NAMALWA (cell line): ENCODE results near the gene SUCLG2.
A peak's percentile ranks its signal among the peaks of the same experiment; 100 is the strongest.

Experiments used
- DNase-seq: peaks from one replicate; pipeline ENCODE4 v3.0.0-alpha.2; 2015; ENCODE audit warnings: low spot score

Gene SUCLG2

DNA sequence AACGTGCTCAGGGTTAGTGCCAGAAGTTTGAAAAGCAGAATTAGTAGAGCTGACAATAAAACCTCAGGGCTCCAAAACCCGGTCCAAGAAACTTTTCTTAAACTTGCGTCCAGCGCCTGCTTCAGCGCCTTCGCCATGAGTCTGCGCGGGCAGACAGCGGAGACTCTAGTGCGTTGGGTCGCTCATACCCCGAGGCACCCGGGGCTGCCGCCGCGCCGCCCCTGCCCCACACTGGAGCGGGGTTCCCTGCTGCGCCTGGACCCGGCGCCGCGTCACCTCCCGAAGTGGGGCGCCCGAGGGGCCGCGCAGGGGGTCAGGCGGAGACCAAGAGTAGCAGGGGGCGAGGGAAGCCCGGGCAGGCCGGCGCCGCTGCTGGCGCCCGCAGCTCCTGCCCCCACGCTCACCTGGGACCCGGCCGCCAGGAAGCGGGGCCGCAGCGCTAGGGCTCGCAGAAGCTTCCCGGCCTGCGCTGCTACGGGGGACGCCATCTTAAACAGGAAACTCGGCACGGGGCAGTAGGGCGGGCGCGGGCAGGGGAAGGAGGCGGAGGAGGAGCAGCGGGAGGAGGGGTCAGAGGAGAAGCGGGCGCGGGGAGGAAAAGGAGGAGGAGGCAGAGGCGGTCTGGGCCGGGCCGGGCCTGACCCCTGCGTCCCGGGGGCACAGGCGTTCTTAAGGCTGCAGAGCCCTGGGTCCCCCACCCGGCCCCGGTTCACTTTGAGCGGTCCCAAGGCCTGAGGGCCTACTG lies at the start of gene SUCLG2:
SUCLG2 (minus strand) TSS at position 514 of the 745 bp plus-strand sequence; CDS start at position 488, 26 bp downstream.
- peak; percentile 63 for DNase-seq

DNA sequence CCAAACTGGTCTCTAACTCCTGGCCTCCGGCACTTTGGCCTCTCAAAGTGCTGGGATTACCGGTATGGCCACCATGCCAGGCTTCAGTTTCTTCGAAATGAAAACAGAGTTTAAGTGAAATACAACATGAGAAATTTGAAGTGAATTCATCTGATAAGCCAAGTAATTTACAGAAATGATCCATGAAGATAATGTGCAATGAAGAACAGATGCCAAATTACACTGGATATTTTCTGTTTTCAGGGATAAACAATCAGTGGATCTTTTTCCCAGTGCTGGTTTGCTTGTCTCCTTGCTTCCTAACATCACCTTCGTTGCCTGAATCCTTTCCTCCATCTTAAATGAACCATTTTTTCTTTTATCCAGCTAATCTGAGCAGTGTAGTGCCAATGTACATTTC lies 46.2 kb upstream of the SUCLG2 start:
- no peak for DNase-seq

DNA sequence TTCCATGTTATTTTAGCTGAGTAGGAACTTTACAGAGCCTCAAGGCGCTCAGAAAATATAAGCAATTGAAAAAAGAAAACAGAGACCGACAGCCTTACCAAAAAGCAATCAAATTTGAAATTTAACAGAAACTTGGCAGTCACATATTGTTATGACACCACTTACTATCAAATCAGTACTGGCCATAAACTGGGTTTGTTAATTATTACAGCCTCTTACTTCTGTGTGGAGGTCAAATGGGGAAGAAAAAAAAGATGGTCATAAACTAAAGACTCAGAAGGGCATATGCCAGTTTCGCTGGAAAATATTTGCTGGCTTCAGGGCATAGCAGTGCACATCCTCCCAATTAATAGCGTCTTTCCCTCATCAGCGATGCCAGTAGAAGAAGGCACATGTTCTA lies 45.5 kb upstream of the SUCLG2 start:
- no peak for DNase-seq

DNA sequence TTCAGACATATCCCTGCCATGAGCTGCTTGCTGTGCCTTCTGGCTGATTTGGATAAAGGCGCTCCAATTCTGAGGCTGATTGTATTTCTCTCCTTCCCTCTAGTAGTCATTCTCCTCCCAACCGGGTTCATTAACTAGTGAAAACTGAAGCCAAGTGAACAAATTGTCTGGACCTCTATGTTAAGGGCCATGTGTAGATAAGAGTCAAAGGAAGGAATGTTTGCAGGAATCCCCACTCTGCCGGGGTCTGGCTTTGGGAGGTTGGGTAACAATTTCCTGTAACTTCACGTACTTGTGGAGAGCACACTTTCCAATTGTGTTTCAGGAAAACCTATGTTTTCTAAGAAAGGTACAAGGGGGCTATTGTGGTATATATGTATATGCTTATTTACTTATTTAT lies 38.2 kb upstream of the SUCLG2 start:
- no peak for DNase-seq

GRCh38 chr3:67691926-67692325 lies 37.5 kb upstream of the SUCLG2 start:
- no peak for DNase-seq

- no peak for DNase-seq
Observed at GRCh38 chr3:67691207-67691606, 36.8 kb upstream of the SUCLG2 start.

DNA sequence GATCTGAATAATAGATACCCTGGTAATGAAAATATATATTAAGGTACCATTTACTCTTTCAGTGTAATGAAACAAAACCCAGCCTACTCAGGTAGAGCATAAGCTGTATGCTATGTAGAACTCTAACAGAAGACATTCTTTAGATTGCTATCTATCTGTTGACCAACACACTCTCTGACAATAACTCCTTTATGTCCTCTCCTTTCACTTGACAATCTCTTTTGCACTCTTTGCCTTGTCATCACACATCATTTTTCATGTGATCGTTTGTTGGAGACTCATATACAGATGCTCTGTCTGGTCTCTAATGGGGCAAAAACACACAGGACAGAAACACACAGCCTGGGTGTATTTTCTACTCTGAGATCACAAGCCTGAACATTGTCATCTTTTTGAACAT lies 35.4 kb upstream of the SUCLG2 start:
- DNase-seq, result no peak

DNA sequence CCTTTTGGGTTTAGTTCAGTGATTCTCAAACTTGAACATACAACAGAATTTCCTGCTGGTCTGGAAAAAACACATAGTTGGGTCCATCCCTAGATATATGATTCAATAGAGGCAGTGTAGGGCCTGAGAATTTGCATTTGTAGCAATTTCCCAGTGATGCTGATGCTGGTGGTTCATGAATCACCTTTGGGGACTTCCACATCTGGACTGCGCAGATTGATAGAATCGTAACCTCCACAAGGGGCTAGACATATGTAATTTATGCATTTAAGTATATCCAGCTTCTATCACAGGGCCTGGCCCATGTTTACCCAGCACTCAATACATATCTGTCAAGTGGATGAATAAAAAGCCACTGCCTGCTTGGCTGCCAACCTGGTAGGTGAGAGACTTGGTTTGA lies 33.8 kb upstream of the SUCLG2 start:
- DNase-seq, result no peak

DNA sequence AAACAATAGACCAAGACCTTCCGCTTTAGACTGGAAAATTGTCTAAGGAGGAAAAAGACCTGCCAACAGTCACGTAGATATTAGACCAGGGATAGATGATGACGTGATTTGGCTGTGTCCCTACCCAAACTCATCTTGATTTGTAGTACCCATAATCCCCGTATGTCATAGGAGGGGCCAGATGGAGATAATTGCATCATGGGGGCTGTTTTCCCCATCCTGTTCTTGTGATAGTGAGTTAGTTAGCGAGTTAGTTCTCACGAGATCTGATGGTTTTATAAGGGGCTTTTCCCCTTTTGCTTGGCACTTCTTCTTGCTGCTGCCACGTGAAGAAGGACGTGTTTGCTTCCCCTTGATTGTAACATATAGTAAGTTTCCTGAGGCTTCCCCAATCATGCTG lies 31.7 kb upstream of the SUCLG2 start:
- DNase-seq, result peak; percentile 1

DNA sequence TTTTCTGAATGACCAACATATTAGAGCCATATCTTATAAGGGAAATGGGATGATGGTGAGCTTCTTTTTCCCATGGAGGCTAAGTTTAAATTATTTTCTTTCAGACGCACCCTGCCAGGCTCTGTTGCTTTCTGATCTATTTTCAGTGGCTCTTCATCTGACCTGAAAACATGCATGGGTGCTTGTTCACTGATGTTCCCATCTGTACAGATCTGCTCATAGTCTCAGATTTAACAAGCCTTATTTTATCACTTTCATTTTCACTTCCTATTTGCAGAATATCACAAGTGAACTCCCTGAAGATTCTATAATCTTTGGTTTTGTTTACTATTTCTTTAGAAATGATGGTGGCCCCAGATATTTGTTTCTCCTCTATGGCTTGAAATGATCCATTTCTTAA lies 31.1 kb upstream of the SUCLG2 start:
- DNase-seq, result peak; percentile 56

- no peak for DNase-seq
Observed at GRCh38 chr3:67684211-67684610, 29.8 kb upstream of the SUCLG2 start.

GRCh38 chr3:67683522-67683921 lies 29.1 kb upstream of the SUCLG2 start:
- DNase-seq, result no peak

- no peak for DNase-seq
Observed at GRCh38 chr3:67678665-67679064, 24.3 kb upstream of the SUCLG2 start.

GRCh38 chr3:67674055-67674454 lies 19.6 kb upstream of the SUCLG2 start:
- no peak for DNase-seq

- no peak for DNase-seq
Observed at GRCh38 chr3:67662733-67663132, 8.3 kb upstream of the SUCLG2 start.

- DNase-seq, result no peak
Observed at GRCh38 chr3:67661089-67661488, 6.7 kb upstream of the SUCLG2 start.

DNA sequence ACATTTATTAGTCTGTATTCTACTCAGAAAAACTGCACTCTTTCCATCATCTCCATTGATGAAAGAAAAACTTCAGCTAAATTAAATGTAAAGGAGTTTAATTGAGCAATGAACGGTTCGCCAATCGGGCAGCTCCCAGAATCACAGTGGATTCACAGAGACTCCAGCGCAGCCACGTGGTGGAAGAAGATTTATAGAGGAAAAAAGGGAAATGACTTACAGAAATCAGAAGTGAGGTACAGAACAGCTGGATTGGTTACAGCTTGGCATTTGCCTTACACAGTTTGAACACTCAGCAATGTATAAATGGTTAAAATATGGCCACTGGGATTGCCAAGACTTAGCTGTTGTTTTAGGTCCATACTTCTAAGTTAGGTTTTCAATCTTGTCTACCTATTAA lies 2.8 kb upstream of the SUCLG2 start:
- DNase-seq, result no peak

- DNase-seq, result no peak
Observed at GRCh38 chr3:67656614-67657013, 2.2 kb upstream of the SUCLG2 start.

GRCh38 chr3:67655364-67656121 lies 1.1 kb upstream of the SUCLG2 start:
- peak; percentile 15 for DNase-seq

DNA sequence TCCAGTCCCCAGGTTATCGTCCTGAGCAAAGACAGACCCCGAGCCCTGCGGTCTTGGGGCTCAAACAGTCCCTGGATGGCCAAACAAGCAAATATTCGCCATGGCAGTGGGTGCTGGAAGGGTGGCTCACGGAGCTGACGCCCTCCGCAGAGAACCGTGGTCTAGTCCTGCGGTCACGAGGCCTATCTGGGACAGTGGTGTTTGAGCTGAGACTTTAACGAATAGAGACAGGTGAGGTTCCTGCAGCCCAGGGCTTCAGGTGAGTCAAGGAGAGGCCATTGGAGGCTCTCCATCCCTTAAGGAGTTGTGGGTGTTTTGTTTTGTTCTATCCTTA lies 399 bp upstream of the SUCLG2 start:
- no peak for DNase-seq

DNA sequence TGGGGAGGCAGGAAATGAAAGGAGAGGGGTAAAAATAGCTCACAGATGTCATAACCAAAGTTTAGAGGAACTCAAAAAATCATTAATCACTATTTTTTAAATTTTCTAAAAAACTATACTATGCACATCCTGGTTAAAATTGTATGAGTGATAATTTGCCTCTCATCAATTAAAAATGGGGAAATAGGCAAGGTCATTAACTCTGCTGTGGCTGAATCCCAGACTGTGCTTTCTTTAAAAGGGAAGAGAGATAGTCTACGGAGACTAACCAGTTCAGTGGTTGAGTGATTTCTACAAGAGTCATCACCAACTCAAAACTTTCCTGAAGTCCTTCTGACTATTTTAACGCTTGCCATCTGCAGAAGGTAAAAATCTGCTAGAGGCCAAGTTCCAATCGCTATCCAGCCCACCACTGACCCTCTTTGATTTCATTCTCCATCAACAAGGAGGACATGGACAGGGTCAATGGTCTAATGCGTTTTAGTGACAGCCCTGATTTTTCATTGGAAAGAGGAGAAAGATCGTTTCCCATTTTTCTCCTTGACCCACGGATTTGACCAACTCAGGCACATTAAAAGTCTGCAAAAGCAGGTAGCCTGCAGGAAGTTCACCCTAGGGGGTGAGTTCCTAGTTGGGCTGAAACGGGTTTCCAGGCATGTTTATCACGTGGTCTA lies 850 bp downstream of the SUCLG2 start:
- no peak for DNase-seq

GRCh38 chr3:67650084-67650483 lies 4.3 kb downstream of the SUCLG2 start:
- no peak for DNase-seq

DNA sequence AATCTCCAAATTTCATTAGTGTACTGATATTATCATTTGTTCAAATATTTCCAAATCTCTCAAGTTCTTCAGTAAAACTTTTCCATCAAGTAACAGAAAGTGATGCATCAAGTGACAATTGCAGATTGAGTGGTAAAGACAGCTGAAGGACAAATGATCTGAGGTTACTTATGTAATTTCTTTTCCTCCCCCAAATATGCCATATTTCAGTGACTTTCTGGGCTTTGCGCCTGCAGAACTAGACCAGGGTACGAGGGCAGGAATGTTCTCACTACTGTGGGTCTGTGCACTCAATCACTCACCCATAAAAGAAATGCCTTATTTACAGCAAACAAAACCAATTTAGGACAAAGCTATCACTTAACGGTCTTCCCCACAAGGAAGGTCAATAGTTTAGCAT lies 4.7 kb downstream of the SUCLG2 start:
- no peak for DNase-seq
